ENCODE measurements around the gene SAXO1. TPM values are rescaled to one million over a fixed set of nuclear protein-coding genes. Genes with fewer than 3 reads are reported as not detected.

The SAXO1 gene
- total RNA-seq, 1 experiment from 2014 or later, result 0.20 TPM

- POLR2A ChIA-PET, result no interaction called here
These were observed 140.0 kb downstream of the SAXO1 start for GRCh38 chr9:18893046-18893445.

DNA sequence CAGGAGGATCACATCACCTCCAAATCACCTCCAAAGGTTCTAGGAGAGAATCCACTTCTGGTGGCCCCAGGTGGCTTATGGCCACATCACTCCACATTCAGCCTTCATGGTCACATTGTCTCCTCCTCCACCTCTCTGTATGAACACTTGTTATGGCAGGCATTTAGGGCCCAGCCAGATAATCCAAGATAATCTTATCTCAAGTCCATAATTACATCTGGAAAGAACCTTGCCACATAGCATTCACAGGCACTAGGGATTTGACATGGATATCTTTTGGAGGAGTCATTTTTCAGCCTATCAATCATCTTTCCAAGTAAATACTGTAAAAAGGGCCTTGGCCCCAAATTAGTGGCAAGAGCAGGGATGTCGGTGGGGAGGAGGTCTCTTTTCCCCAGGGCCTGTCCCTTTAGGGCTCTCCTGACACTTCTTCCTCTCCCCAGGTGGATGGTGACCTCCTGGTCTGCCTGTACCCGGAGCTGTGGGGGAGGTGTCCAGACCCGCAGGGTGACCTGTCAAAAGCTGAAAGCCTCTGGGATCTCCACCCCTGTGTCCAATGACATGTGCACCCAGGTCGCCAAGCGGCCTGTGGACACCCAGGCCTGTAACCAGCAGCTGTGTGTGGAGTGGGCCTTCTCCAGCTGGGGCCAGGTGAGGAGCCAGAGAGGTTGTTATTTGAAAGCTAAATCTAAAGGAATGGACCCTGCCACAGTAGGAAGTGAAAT lies 140.9 kb downstream of the SAXO1 start:
- Mint-ChIP-seq H3K4me1 (ENCODE audit: low read depth, unreplicated experiment) (no peaks in the 10 kb centered on the region), H3K9me3 (ENCODE audit: unreplicated experiment) (peaks cover 10% of the 10 kb centered on the region), H3K36me3 (ENCODE audit: insufficient read depth, unreplicated experiment) (no peaks in the 10 kb centered on the region), H3K27me3 (ENCODE audit: insufficient read depth, unreplicated experiment) (no peaks in the 10 kb centered on the region), H3K4me3 (ENCODE audit: unreplicated experiment) (no peak overlapping the region), H3K27ac (ENCODE audit: unreplicated experiment) (no peak overlapping the region)
- Histone ChIP-seq H3K27me3 (replicated peaks; ENCODE audit: control insufficient read depth, insufficient read depth, low read length) (no peaks in the 10 kb centered on the region), H3K36me3 (ENCODE audit: control insufficient read depth, insufficient read depth, low read length) (no peaks in the 10 kb centered on the region), H3K4me3 (ENCODE audit: low read depth, low read length) (no peak overlapping the region), H3K9me3 (no peaks in the 10 kb centered on the region; the same call in 1 of the 2 replicates), H3K4me1 (no peaks in the 10 kb centered on the region)
- CTCF ChIA-PET, result no interaction called here
- POLR2A ChIA-PET, result no interaction called here
- DNase-seq, result no peak
- intact Hi-C loops (cut with micrococcal nuclease; ENCODE audit: unreplicated experiment), result no loop called here
- no peak for TF ChIP-seq CTCF (IDR thresholded peaks at IDR 0.05; ENCODE audit: insufficient read depth in 1 of 2, low read depth in 1 of 2, low read length in 1 of 2, severe bottlenecking in 1 of 2, unreplicated experiment in 1 of 2)
- BruUV-seq (replicated peaks), result no TSS peak

More at GRCh38 chr9:18893046-18893445, 140.0 kb downstream of the SAXO1 start:
- H3K4me1 ChIP-seq, result no peaks in the 10 kb centered on the region
- no peak for DNase-seq
- no peak overlapping the region for H3K4me3 ChIP-seq (ENCODE audit: low read depth, low read length)
- H3K4me3 Mint-ChIP-seq (ENCODE audit: unreplicated experiment), result no peak overlapping the region
- peaks cover 10% of the 10 kb centered on the region for H3K9me3 Mint-ChIP-seq (ENCODE audit: unreplicated experiment)
- BruUV-seq (replicated peaks), result no TSS peak
- CTCF ChIA-PET, result no interaction called here
- no peaks in the 10 kb centered on the region for H3K27me3 ChIP-seq (replicated peaks; ENCODE audit: control insufficient read depth, insufficient read depth, low read length)
- H3K36me3 ChIP-seq (ENCODE audit: control insufficient read depth, insufficient read depth, low read length), result no peaks in the 10 kb centered on the region
- TF ChIP-seq CTCF (IDR thresholded peaks at IDR 0.05; ENCODE audit: insufficient read depth in 1 of 2, low read depth in 1 of 2, low read length in 1 of 2, severe bottlenecking in 1 of 2, unreplicated experiment in 1 of 2), result no peak
- no peaks in the 10 kb centered on the region for H3K27me3 Mint-ChIP-seq (ENCODE audit: insufficient read depth, unreplicated experiment)
- no peaks in the 10 kb centered on the region for H3K36me3 Mint-ChIP-seq (ENCODE audit: insufficient read depth, unreplicated experiment)
- no peaks in the 10 kb centered on the region; the same call in 1 of the 2 replicates for H3K9me3 ChIP-seq
- no peak overlapping the region for H3K27ac Mint-ChIP-seq (ENCODE audit: unreplicated experiment)
- H3K4me1 Mint-ChIP-seq (ENCODE audit: low read depth, unreplicated experiment), result no peaks in the 10 kb centered on the region
- intact Hi-C loops (cut with micrococcal nuclease; ENCODE audit: unreplicated experiment), result no loop called here

- H3K27me3 Mint-ChIP-seq (ENCODE audit: insufficient read depth, unreplicated experiment), result no peaks in the 10 kb centered on the region
- Histone ChIP-seq H3K27me3 (replicated peaks; ENCODE audit: control insufficient read depth, insufficient read depth, low read length) (no peaks in the 10 kb centered on the region), H3K9me3 (no peaks in the 10 kb centered on the region), H3K4me1 (no peaks in the 10 kb centered on the region), H3K36me3 (ENCODE audit: control insufficient read depth, insufficient read depth, low read length) (no peaks in the 10 kb centered on the region), H3K4me3 (ENCODE audit: low read depth, low read length) (no peak overlapping the region)
- DNase-seq, result no peak
- POLR2A ChIA-PET, result no interaction called here
- H3K4me1 Mint-ChIP-seq (ENCODE audit: low read depth, unreplicated experiment), result no peaks in the 10 kb centered on the region
- no TSS peak for BruUV-seq (replicated peaks)
- peaks cover 10% of the 10 kb centered on the region for H3K9me3 Mint-ChIP-seq (ENCODE audit: unreplicated experiment)
- no peak overlapping the region for H3K4me3 Mint-ChIP-seq (ENCODE audit: unreplicated experiment)
- intact Hi-C loops (cut with micrococcal nuclease; ENCODE audit: unreplicated experiment), result no loop called here
- TF ChIP-seq CTCF (IDR thresholded peaks at IDR 0.05; ENCODE audit: insufficient read depth in 1 of 2, low read depth in 1 of 2, low read length in 1 of 2, severe bottlenecking in 1 of 2, unreplicated experiment in 1 of 2), result no peak
- no peaks in the 10 kb centered on the region for H3K36me3 Mint-ChIP-seq (ENCODE audit: insufficient read depth, unreplicated experiment)
- no peak overlapping the region for H3K27ac Mint-ChIP-seq (ENCODE audit: unreplicated experiment)
- CTCF ChIA-PET, result no interaction called here
These were observed 142.6 kb downstream of the SAXO1 start for GRCh38 chr9:18890372-18890771.

Data from Caco-2 (cell line).